H54 (cell line): ENCODE data around the gene ADAM11.
A peak's percentile ranks its signal among the peaks of the same experiment; 100 is the strongest.

Experiments used
- DNase-seq: peaks from one replicate; pipeline ENCODE4 v3.0.0; 2011; ENCODE audit warnings: low spot score, mixed read lengths; ENCODE audit not compliant: insufficient read length
- FAIRE-seq: peaks from 3 replicates; lab custom pipeline; 2011; peaks lifted over from hg19 to GRCh38; lab: Jason Lieb, UNC
- POLR2A ChIP-seq: IDR thresholded peaks from 2 replicates; pipeline ENCODE4 v1.6.1; 2011; ENCODE audit warnings: low read depth, mild to moderate bottlenecking, low read length

ADAM11 gene

DNA sequence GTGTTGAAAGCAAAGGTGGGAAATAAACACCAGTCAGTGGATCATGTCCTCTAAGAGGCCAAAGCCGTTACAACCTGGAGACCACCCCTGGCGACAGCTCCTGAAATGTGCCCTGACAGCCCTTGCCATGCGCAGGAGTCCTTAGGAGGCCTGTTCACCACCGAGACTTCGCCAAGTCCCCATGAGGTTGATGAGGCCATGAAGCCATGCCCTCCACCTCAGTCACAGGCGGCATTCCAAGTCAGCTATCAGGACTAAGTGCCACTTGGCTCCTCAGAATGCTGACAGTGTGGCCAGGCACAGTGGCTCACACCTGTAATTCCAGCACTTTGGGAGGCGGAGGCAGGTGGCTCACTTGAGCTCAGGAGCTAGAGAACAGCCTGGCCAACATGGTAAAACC, 27.1 kb downstream of the ADAM11 start:
- no peak for FAIRE-seq
- no peak for TF ChIP-seq POLR2A
- DNase-seq = no peak

DNA sequence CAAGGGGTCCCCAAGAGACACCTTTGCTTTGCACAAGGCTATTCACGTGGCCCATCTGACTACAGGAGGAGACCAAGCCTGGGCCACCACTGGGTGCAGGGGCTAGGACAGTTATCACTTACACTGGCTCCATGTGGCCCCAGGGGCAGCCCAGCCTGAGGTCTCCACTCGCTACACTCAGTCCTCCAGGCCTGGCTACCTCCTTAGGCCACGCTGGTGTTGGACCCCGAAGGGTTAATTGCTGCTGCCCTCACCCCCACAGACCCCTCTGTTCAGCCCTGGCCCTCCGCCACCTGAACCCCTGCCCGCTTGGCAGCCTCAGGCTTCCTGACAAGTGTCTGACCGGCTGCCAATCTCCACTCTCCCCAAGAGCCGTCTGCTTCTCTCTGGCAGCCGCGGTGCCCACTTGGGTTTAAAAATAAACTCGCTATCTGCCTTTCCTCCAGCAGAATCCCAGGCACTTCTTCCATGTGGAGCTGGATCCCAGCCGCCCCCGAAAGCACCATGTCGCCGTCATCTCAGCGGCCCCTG, 27.8 kb downstream of the ADAM11 start:
- DNase-seq (no peak), FAIRE-seq (no peak)
- no peak for TF ChIP-seq POLR2A

DNA sequence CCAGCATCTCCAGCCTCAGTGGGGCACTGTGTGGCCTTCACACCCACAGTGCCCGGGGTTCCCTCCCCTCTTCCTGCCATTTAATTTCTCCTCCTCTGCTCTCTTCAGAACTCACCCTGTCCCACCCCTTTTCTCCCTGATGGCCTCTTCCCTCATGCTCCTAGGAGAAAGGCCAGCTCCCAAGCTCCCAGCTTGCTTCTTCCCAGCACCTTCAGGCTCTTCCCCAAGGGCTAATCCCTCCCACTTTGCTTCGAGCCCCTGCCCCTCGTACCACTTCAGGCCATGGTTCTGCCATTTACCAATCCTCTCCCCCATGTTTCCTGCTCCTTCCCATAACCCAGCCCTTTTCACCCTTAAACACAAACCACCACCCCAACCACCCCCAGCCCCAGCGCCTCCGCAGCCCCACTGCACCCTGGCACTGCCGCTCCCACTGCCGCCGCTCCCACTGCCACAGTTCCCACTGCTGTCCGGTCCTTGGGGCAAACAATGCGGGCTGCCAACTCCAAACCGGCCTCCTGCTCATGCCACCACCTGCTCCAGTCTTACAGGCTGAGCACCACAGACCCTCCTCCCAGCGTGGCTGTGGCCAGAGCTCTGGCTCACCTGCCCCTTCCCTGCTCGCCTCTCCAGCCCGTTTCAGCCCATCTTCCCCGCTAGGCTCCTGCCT, 28.6 kb downstream of the ADAM11 start:
- no peak for TF ChIP-seq POLR2A
- no peak for DNase-seq
- FAIRE-seq = no peak

DNA sequence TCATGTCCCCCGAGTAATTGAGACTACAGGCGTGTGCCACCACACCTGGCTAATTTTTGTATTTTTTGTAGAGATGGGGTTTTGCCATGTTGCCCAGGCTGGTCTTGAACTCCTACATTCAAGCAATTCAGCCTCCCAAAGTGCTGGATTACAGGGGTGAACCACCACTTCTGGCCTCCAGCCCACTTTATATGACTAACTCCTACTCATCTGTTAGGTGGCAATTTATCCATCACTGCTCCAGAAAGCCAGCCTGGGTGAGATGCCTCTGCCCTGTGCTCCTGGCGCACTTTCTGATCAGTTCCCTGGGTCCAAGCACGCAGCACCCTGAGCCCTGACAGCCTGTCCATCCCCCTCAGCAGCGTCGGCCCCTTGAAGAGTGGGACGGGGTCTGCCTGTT, 29.4 kb downstream of the ADAM11 start:
- TF ChIP-seq POLR2A = no peak
- no peak for DNase-seq
- no peak for FAIRE-seq

DNA sequence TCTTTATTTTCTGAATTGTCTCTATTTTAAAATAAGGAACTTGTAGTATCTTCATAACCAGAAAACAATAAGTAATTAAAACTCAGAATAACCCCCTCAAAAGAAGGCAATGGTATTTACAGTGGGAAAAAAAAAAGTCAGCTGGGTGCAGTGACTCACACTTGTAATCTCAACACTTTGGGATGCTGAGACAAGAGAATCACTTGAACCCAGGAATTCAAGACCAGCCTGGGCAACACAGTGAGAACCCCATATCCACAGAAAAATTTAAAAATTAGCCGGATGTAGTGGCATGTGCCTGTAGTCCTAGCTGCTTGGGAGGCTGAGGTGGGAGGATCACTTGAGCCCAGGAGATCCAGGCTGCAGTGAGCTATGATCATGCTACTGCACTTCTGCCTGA, 33.5 kb downstream of the ADAM11 start:
- no peak for FAIRE-seq
- no peak for DNase-seq
- TF ChIP-seq POLR2A = no peak

DNA sequence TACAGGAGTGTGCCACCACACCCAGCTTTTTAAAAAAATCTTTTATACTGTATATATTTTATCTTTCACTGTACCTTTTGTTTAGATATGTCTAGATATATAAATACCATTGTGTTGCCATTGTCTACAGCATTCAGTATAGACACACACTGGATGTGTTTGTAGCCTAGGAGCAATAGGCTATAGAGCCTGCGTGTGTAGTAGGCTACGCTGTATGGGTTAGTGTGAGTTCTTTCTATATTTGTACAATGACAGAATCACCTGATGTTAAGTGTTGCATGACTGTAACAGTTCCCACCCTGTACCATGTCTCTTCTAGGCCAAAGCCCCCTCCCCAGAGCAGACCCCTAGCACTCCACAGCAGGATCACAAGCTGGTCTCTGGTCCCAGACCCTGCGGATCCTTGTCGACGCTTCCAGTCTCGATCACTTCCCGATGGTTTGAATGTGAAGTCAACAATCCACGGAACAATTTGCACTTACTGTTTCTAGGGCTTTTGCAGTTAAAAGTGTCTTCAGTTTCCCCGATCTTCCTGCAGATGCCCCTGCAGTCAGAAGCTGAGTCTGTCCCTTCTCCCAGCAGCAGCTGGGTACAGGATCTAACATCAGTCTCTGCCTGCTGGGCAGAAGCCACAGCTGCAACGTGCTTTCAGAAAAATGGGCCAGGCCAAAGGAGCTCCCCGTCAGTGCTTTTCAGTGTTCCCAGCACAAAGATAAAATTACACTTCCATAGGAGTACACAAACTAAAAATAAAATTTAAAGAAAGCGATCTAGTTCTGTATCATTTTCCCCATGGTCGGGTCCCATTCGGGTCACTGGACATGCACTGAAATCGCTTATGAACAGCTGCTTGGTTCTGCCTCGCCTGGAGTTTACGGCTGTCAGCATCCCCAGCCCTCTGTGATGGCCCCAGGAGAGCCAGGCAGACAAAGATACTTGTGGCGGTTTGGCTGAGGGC, 35.4 kb downstream of the ADAM11 start:
- FAIRE-seq (no peak), DNase-seq (no peak)
- no peak for TF ChIP-seq POLR2A

DNA sequence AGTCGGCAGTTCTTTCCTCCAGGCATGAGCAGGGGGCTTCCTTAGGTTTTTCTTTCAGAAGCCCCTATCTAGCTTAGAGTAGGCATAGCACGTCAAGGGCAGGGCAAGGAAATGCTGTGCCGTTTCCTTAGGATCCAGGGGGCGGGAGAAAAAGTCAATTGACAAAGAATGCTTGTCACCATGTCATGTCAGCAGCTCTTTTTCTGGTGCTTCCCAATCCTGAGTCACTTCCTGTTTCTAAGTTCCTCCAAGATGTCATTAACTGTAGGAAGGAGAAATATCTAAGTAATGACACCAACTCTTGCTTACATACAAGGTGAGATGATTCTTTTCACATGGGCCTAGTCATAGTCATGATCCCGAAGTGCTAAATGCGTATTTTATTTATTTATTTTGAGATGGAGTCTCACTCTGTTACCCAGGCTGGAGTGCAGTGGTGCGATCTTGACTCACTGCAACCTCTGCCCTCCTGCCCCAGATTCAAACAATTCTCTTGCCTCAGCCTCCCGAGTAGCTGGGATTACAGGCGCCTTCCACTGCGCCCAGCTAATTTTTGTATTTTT, 36.1 kb downstream of the ADAM11 start:
- FAIRE-seq = peak; percentile 80
- no peak for TF ChIP-seq POLR2A
- peak; percentile 87 for DNase-seq

DNA sequence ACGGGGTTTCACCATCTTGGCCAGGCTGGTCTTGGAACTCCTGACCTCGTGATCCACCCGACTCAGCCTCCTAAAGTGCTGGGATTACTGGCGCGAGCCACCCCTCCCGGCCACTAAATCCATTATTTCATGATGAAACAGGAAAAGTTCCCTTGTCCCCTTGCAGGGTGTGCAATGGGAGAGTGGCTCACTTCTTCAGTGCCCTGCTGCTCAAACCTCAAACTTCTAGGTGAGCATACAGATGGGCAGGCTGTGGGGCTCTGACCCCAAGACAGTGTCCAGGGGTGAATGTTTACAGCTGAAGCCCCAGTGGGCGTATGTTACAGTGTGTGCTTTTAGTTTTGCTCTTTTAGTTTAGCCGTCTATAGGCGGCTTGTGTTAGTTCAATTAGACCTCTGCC, 36.6 kb downstream of the ADAM11 start:
- TF ChIP-seq POLR2A = no peak
- no peak for DNase-seq
- no peak for FAIRE-seq

DNA sequence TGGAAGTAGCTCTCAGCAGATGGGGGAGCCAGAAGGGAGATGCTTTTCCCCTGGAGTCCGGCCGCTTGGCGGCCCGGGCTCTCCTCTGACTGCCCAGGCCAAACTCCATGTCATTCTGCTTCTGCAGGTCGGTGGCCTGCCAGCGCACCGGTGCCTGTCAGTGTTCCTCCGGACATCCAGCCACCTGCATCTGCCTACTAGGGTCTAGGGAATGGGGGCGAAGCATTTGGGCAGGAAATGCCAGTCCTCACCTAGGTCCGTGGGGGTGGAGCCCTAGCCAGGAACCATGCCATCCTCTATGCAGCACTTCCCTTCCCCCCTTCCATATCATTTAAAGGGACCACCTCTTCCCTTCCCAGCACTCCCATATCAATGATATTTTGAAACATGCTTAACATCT, 37.1 kb downstream of the ADAM11 start:
- no peak for FAIRE-seq
- TF ChIP-seq POLR2A = no peak
- DNase-seq = no peak

DNA sequence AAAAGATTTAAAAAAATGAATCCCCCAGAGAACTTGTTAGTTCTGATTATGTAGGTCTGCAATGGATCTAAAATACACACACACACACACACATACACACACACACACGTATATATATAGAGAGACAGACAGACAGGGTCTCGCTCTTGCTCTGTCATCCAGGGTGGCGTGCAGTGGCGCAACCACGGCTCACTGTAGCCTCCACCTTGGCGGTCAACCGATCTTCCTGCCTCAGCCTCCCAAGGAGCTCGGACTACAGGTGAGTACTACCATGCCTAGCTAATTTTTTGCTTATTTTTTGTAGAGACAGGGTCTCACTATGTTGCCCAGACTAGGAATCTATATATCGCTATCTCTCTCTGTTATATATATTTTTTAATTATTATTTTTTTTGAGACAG, 37.9 kb downstream of the ADAM11 start:
- FAIRE-seq (no peak), DNase-seq (no peak)
- no peak for TF ChIP-seq POLR2A

DNA sequence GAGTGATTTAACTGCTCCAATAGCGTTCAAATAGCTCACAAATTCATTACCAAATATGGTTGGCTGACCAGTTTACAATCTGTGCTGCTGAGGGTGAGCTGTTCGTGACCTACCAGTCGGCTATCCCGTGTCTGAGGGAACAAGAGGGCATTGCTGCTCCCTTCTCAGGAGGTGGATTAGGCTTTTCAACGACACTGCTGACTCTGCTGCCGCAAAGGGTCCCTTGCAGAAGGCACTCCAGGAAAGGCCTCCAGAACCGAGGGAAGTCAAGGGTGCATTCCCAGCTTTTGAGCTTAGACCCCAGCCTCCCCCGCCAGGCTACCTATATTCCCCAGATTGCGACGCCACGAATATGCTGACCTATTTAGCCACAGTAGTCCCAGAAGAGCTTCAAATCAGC, 39.0 kb downstream of the ADAM11 start:
- no peak for TF ChIP-seq POLR2A
- FAIRE-seq = no peak
- DNase-seq = no peak

DNA sequence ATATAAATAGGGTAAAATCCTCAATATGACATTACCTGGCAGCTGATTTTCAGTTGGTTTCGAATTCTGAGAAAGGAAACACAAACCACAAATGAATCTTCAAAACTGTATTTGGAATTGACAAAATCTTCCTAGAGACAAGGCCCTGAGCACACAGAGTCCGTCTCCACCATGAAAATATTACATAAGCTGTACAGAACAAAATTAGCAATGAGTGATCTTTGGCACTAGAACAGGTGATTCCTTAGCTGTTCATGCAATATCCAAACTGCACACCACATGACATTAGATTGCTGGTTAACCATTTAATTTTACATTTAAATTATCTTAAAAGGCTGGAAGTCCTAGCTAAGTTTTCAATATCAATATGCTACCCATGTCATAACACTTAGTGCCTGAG, 39.6 kb downstream of the ADAM11 start:
- TF ChIP-seq POLR2A = no peak
- DNase-seq (no peak), FAIRE-seq (no peak)

DNA sequence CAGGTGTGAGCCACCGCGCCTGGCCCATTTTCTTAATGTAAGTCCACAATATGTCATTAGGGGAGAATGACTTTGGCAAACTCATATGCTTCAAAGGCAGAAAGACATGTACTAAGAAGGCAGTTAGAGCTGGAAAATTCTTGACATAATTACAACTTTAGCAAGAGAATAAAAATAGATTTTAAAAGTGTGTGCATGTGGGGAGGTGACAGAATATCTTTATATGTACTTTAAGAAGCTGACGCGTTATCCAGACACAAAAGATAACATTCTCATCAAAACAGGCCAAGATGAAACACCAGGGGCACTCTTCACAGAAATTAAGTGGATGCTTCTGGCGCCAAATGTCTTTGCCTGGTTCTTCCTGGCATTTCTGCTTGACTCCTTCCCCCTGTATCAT, 43.1 kb downstream of the ADAM11 start:
- FAIRE-seq (no peak), DNase-seq (no peak)
- no peak for TF ChIP-seq POLR2A
